CD8-positive, alpha-beta memory T cell (primary cell): ENCODE measurements around the gene BSG. TPM values are rescaled to one million over a fixed set of nuclear protein-coding genes. Genes with fewer than 3 reads are reported as not detected.

Experiments used
- CTCF ChIA-PET: fragments of 350-600 bp; sonication (Branson Sonifier 250); formaldehyde crosslinking; loops from one replicate; lab custom pipeline; 2021; ENCODE audit warnings: antibody characterized with exemption; lab: Charles Lee
- POLR2A ChIA-PET: fragments of 350-600 bp; sonication (Branson Sonifier 250); formaldehyde crosslinking; loops from one replicate; lab custom pipeline; 2021; ENCODE audit warnings: antibody characterized with exemption; lab: Charles Lee
- DNase-seq, 5 donors: peaks; one replicate each; pipeline versions ENCODE4 v3.0.0 to v3.0.0-alpha.2; 2020 to 2022; ENCODE audit warnings: mixed read lengths in 1 of 5
- H3K27ac ChIP-seq: one replicate; pipeline ENCODE4 v1.7.0; 2013; ENCODE audit warnings: low read depth, mild to moderate bottlenecking, low read length, moderate library complexity
- H3K27me3 ChIP-seq: 2 replicates; pipeline ENCODE4 v1.7.0; 2013; ENCODE audit warnings: low read length, mild to moderate bottlenecking; ENCODE audit not compliant: insufficient read depth, poor library complexity, severe bottlenecking
- H3K36me3 ChIP-seq: 2 replicates; pipeline ENCODE4 v1.7.0; 2013; ENCODE audit warnings: mild to moderate bottlenecking, low read length, moderate library complexity; ENCODE audit not compliant: insufficient read depth
- H3K4me1 ChIP-seq: 2 replicates; pipeline ENCODE4 v1.7.0; 2013; ENCODE audit warnings: mild to moderate bottlenecking, low read length, moderate library complexity; ENCODE audit not compliant: insufficient read depth
- H3K4me3 ChIP-seq: 2 replicates; pipeline ENCODE4 v1.7.0; 2013; ENCODE audit warnings: mild to moderate bottlenecking, low read length
- H3K9me3 ChIP-seq: 2 replicates; pipeline ENCODE4 v1.7.0; 2013; ENCODE audit warnings: mild to moderate bottlenecking, low read length
- H3K27ac Mint-ChIP-seq, 8 donors: one replicate each; pipeline ENCODE4 v1.8.0; 2020 to 2021; ENCODE audit warnings: mixed read lengths in 8 of 8, mild to moderate bottlenecking in 6 of 8, inconsistent platforms in 3 of 8, moderate library complexity in 3 of 8
- H3K27me3 Mint-ChIP-seq, 2 donors: one replicate each; pipeline ENCODE4 v1.8.0; 2020 to 2021; ENCODE audit warnings: mixed read lengths in 2 of 2, mild to moderate bottlenecking in 1 of 2, moderate library complexity in 1 of 2
- H3K36me3 Mint-ChIP-seq, 3 donors: one replicate each; pipeline ENCODE4 v1.8.0; 2020 to 2021; ENCODE audit warnings: mixed read lengths in 3 of 3, inconsistent platforms in 1 of 3, mild to moderate bottlenecking in 1 of 3
- H3K4me1 Mint-ChIP-seq, 3 donors: one replicate each; pipeline ENCODE4 v1.8.0; 2020 to 2021; ENCODE audit warnings: mixed read lengths in 3 of 3, inconsistent platforms in 1 of 3, mild to moderate bottlenecking in 1 of 3
- H3K4me3 Mint-ChIP-seq, 7 donors: one replicate each; pipeline ENCODE4 v1.8.0; 2020 to 2021; ENCODE audit warnings: mixed read lengths in 7 of 7, mild to moderate bottlenecking in 6 of 7, moderate library complexity in 4 of 7, inconsistent platforms in 2 of 7
- H3K9me3 Mint-ChIP-seq, 5 donors: one replicate each; pipeline ENCODE4 v1.8.0; 2020 to 2022; ENCODE audit warnings: mixed read lengths in 5 of 5, mild to moderate bottlenecking in 3 of 5, moderate library complexity in 2 of 5, inconsistent platforms in 1 of 5
- polyA plus RNA-seq: library from polyadenylated mRNA; unstranded; fragments of 300-500 nt; fragmentation: Illumina TruSeq; gene quantifications from one replicate; pipeline ENCODE4 v1.2.3, GENCODE V29; 2021
- total RNA-seq, 2 experiments: library from RNA; stranded (reverse); gene quantifications; one replicate each; pipeline ENCODE4 v1.2.3, GENCODE V29; 2021

BSG gene
- total and polyA plus RNA-seq, 3 experiments from 2014 or later: 250 to 436 (median 262) TPM

DNA sequence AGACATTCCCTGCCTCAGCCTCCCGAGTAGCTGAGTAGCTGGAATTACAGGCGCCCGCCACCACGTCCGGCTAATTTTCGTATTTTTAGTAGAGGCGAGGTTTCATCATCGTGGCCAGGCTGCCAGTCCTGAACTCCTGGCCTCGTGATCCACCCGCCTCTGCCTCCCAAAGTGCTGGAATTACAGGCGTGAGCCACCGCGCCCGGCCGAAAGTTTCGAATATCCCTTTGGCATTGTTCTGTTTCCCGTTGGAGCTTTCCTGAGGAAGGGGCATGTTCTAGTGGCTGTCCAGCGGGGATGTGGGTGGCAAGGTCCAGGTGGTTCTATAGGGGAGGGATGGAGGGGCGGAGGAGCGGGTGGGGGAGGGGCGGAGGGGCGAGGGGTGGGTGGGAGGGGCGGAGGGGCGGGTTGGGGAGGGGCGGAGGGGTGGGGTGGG lies 2.1 kb upstream of the BSG start:
- H3K4me1 Mint-ChIP-seq: peaks cover 27 to 37% (median 31%) of the 10 kb centered on the region in 3 donors
- H3K27me3 Mint-ChIP-seq: peaks cover 0 to 15% of the 10 kb centered on the region in 2 donors
- peaks cover 17% of the 10 kb centered on the region for H3K4me1 ChIP-seq
- H3K9me3 Mint-ChIP-seq: peaks cover 0 to 2% (median 0%) of the 10 kb centered on the region in 5 donors
- ChIA-PET POLR2A (interaction anchor here (0.5 to 1.2 kb wide), 2 partner anchors 38 to 1325 kb away, joined by 4 to 9 read pairs; no protein-coding TSS in a partner anchor), CTCF (no interaction called here)
- no peak overlapping the region for H3K27ac ChIP-seq
- H3K9me3 ChIP-seq: no peaks in the 10 kb centered on the region
- peak overlapping the region; percentile 48 to 87 (median 74) for H3K4me3 Mint-ChIP-seq
- H3K27me3 ChIP-seq: no peaks in the 10 kb centered on the region
- H3K36me3 ChIP-seq: no peaks in the 10 kb centered on the region
- no peak overlapping the region for H3K4me3 ChIP-seq
- H3K27ac Mint-ChIP-seq: peak overlapping the region in 4 of 8 donors; percentile 24 to 96 (median 86)
- DNase-seq: peak in 2 of 5 donors; percentile 27 to 60
- H3K36me3 Mint-ChIP-seq: peaks cover 0 to 10% (median 0%) of the 10 kb centered on the region in 3 donors

DNA sequence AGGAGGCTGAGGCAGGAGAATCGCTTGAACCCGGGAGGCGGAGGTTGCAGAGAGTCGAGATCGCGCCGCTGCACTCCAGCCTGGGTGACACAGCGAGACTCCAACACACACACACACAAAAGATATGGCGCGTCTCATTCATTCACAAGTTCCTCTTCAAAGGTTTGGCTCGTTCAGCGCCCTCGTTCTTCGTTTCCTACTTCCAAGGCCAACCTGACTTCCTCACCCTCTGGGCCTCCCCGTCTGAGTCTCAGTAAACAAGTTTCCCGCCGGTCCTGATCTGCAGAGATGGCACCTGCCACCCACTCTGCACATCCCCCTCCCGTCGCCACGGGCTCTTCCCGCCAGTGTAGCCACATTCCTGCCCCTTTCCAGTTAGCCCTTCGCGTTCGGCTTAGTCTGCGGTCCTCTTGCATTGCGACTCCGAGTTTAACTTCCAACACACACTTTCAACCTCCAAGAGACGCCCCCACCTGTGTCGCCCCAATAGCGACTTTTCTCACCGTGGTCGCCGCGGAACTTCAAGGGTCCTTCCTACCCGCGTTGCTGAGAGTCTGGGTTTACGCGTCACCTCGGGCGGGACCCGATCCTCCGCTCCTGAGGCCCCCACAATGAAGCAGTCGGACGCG lies 1.3 kb upstream of the BSG start:
- peaks cover 22% of the 10 kb centered on the region for H3K4me1 ChIP-seq
- H3K36me3 Mint-ChIP-seq: peaks cover 0 to 10% (median 0%) of the 10 kb centered on the region in 3 donors
- peak overlapping the region; percentile 88 to 99 (median 93) for H3K4me3 Mint-ChIP-seq
- POLR2A ChIA-PET: interaction anchor here (0.5 to 1.2 kb wide), 4 partner anchors 38 to 1324 kb away, joined by 3 to 9 read pairs (median 4); partner anchors contain the start of gene CDC34
- no peaks in the 10 kb centered on the region for H3K36me3 ChIP-seq
- peak; percentile 50 to 79 (median 69) for DNase-seq
- CTCF ChIA-PET: interaction anchor here (1.2 to 2.0 kb wide), 2 partner anchors 26 to 60 kb away, joined by 3 to 8 read pairs; no protein-coding TSS in a partner anchor
- no peaks in the 10 kb centered on the region for H3K9me3 ChIP-seq
- H3K9me3 Mint-ChIP-seq: peaks cover 0 to 2% (median 0%) of the 10 kb centered on the region in 5 donors
- peak overlapping the region; percentile 87 for H3K4me3 ChIP-seq
- peaks cover 0 to 15% of the 10 kb centered on the region in 2 donors for H3K27me3 Mint-ChIP-seq
- H3K4me1 Mint-ChIP-seq: peaks cover 27 to 41% (median 31%) of the 10 kb centered on the region in 3 donors
- H3K27ac ChIP-seq: peak overlapping the region; percentile 89
- peak overlapping the region; percentile 91 to 100 (median 97) for H3K27ac Mint-ChIP-seq
- no peaks in the 10 kb centered on the region for H3K27me3 ChIP-seq

DNA sequence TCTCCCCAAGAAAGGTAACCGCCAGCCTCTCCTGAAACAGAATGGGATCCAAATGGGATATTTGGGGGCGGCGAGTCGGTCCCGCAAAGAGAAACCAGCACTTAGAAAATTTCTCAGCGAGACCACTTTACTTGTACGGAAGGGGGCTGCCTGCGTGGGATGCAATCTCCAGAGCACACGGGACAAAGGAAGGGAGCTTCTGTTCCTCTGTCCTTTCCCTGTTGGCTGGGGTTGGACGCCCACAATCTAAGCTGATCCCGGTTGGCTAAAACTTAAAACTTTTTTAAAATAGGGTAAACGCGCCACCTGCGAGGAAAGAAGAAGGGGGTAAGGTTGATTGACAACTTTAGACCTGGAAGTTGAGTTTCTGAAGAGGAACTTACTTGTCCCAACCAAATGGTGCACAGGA lies 826 bp upstream of the BSG start:
- H3K4me1 ChIP-seq: peaks cover 23% of the 10 kb centered on the region
- no peaks in the 10 kb centered on the region for H3K36me3 ChIP-seq
- Mint-ChIP-seq H3K4me1 (peaks cover 31 to 45% (median 33%) of the 10 kb centered on the region in 3 donors), H3K9me3 (peaks cover 0 to 2% (median 0%) of the 10 kb centered on the region in 5 donors), H3K4me3 (peak overlapping the region; percentile 88 to 99 (median 93)), H3K27me3 (peaks cover 0 to 15% of the 10 kb centered on the region in 2 donors), H3K27ac (peak overlapping the region; percentile 91 to 100 (median 97)), H3K36me3 (peaks cover 0 to 10% (median 0%) of the 10 kb centered on the region in 3 donors)
- peak in 3 of 5 donors; percentile 16 to 50 (median 34) for DNase-seq
- no peaks in the 10 kb centered on the region for H3K9me3 ChIP-seq
- CTCF ChIA-PET: interaction anchor here (1.2 to 2.0 kb wide), 2 partner anchors 27 to 60 kb away, joined by 3 to 8 read pairs; no protein-coding TSS in a partner anchor
- H3K27me3 ChIP-seq: no peaks in the 10 kb centered on the region
- POLR2A ChIA-PET: interaction anchor here (0.6 to 1.0 kb wide), 4 partner anchors 40 to 82 kb away, joined by 3 to 4 read pairs (median 4); partner anchors contain the start of genes CDC34 and TPGS1
- peak overlapping the region; percentile 87 for H3K4me3 ChIP-seq
- H3K27ac ChIP-seq: peak overlapping the region; percentile 89

DNA sequence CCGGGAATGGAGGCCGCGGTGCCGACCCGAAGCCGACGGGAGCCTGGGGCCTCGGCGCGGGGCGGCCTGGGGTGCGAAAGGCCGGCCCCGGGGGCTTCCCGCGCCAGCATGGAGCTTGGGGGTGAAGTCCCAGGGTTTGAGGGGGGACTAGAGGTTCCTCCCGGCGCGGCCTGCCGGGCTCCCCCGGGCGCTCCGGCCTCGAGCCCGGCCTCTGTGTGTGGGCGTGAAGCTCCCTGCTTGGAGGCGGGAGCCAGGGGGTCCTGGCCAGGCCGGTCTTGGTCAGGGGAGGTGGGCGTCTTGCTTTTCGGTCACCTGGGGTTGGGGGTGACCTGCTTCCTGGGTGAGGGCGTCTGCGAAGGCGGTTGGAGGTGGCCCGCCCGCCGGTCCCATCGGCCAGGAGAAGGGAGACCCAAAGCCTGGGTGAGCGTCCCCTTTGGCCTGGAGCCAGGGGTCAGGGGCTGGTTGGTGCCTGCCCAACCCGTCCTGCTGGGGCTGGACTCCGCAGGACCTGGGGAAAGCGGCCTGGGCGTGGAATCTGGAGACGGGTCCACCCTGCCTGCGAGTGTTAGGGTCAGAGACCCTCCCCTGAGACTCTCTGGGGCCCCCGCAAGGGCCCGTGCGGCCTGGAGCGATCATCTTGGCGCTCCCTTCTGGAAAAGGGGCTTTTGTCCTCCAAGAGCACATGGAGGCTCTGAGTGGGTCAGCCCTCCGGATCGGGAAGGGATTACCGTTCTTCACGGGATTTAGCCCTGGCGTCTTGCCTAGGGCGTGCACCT lies 535 bp downstream of the BSG start:
- peak in 1 of 5 donors; percentile 52 for DNase-seq
- H3K4me1 Mint-ChIP-seq: peaks cover 35 to 49% (median 37%) of the 10 kb centered on the region in 3 donors
- H3K9me3 Mint-ChIP-seq: peaks cover 0 to 2% (median 0%) of the 10 kb centered on the region in 5 donors
- POLR2A ChIA-PET: interaction anchor here (0.6 to 0.7 kb wide), 3 partner anchors 14 to 1078 kb away, joined by 3 read pairs; partner anchors contain the start of gene GZMM
- Histone ChIP-seq H3K4me1 (peaks cover 23% of the 10 kb centered on the region), H3K36me3 (no peaks in the 10 kb centered on the region), H3K27me3 (no peaks in the 10 kb centered on the region), H3K9me3 (no peaks in the 10 kb centered on the region), H3K27ac (peak overlapping the region; percentile 89), H3K4me3 (peak overlapping the region; percentile 82)
- CTCF ChIA-PET: interaction anchor here (2.0 kb wide), 1 partner anchor 62 kb away, joined by 8 read pairs; no protein-coding TSS in a partner anchor
- peaks cover 0 to 15% of the 10 kb centered on the region in 2 donors for H3K27me3 Mint-ChIP-seq
- peaks cover 0 to 15% (median 0%) of the 10 kb centered on the region in 3 donors for H3K36me3 Mint-ChIP-seq
- H3K4me3 Mint-ChIP-seq: peak overlapping the region; percentile 87 to 99 (median 90)
- H3K27ac Mint-ChIP-seq: peak overlapping the region in 7 of 8 donors; percentile 63 to 97 (median 88)

DNA sequence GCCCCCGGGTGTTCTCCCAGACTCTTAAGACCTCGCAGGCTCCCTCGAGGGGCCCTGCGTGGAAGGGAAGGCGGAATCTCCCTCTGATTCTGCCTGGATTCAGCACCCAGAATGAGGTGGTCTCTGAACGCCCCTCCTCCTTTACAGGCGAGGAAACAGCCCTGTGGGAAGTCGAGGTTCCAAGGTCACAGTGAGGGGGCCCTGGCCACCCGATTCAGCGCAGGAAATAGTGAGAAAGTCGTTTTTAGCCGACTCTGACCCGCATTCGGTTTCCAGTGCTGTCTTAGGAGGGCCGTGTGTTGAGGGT lies 1.1 kb downstream of the BSG start:
- Mint-ChIP-seq H3K27ac (peak overlapping the region in 7 of 8 donors; percentile 61 to 90 (median 76)), H3K9me3 (peaks cover 0 to 2% (median 0%) of the 10 kb centered on the region in 5 donors), H3K36me3 (peaks cover 0 to 18% (median 0%) of the 10 kb centered on the region in 3 donors), H3K4me3 (peak overlapping the region; percentile 74 to 99 (median 82)), H3K27me3 (peaks cover 0 to 15% of the 10 kb centered on the region in 2 donors), H3K4me1 (peaks cover 35 to 49% (median 37%) of the 10 kb centered on the region in 3 donors)
- H3K27ac ChIP-seq: peak overlapping the region; percentile 89
- no peaks in the 10 kb centered on the region for H3K27me3 ChIP-seq
- ChIA-PET CTCF (interaction anchor here (1.8 kb wide), 1 partner anchor 63 kb away, joined by 8 read pairs; no protein-coding TSS in a partner anchor), POLR2A (no interaction called here)
- H3K4me1 ChIP-seq: peaks cover 23% of the 10 kb centered on the region
- H3K9me3 ChIP-seq: no peaks in the 10 kb centered on the region
- no peak for DNase-seq
- H3K36me3 ChIP-seq: no peaks in the 10 kb centered on the region
- H3K4me3 ChIP-seq: peak overlapping the region; percentile 82

DNA sequence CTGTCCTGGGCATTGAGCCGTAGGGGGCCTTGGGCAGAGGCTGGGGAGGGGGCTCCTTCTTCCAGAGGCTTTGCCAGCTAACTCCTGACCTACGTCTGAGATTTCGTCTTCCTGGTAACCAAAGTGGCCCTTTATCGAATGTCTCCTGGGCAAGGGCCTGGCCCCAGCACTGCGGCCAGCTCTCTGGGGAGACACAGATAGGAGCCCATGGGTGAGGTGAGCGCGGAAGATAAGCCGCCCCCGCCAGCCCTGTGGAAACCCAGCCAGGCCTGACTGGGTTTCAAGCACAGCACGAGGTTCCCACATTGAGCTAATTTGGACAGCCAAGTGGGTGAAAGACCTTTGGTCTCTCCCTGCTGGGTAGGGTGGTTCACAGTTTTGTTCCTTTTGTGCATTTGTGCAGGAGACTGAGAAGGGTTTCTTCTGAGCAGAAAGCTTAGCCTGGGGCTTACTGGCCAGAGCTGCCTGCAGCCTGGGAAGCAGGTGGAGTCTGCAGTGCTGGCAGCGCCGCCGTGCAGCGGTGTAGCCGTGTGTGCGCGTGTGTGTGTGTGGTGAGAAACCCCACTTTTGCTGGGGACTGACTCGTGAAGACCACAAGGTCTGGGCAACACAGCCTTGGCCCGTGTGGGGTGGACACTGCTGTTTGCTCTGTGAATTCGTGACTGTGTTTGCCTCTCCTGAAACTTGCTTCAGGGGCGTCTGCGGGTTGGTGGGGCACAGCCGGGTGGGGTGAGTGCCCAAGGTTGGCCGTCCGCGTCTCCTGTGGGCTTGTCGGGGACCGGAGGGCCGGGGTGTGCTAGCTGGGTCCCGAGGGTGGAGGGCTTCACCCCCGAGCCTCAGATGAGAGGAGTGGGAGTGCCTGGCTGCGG lies 2.5 kb downstream of the BSG start:
- H3K36me3 ChIP-seq: no peaks in the 10 kb centered on the region
- H3K27ac ChIP-seq: peak overlapping the region; percentile 65
- CTCF ChIA-PET: interaction anchor here (1.0 to 2.9 kb wide), 4 partner anchors 10 to 159 kb away, joined by 3 to 11 read pairs (median 6); no protein-coding TSS in a partner anchor
- peaks cover 0 to 28% (median 0%) of the 10 kb centered on the region in 3 donors for H3K36me3 Mint-ChIP-seq
- H3K4me3 ChIP-seq: no peak overlapping the region
- no peaks in the 10 kb centered on the region for H3K27me3 ChIP-seq
- POLR2A ChIA-PET: interaction anchor here (0.5 kb wide), 1 partner anchor 59 kb away, joined by 6 read pairs; no protein-coding TSS in a partner anchor
- DNase-seq: peak in 1 of 5 donors; percentile 42
- H3K9me3 ChIP-seq: no peaks in the 10 kb centered on the region
- peaks cover 23% of the 10 kb centered on the region for H3K4me1 ChIP-seq
- peaks cover 0 to under 1% (median 0%) of the 10 kb centered on the region in 5 donors for H3K9me3 Mint-ChIP-seq
- H3K27ac Mint-ChIP-seq: peak overlapping the region in 6 of 8 donors; percentile 32 to 77 (median 64)
- H3K4me3 Mint-ChIP-seq: peak overlapping the region; percentile 61 to 99 (median 74)
- H3K4me1 Mint-ChIP-seq: peaks cover 31 to 45% (median 35%) of the 10 kb centered on the region in 3 donors
- H3K27me3 Mint-ChIP-seq: peaks cover 0 to 13% of the 10 kb centered on the region in 2 donors
